HG03039 (cell line): ENCODE data around the gene FNDC5.

ENCODE experiments used
- ATAC-seq: cut with Tn5 transposase; IDR thresholded peaks from one replicate; pipeline ENCODE4 v1.9.1; 2021; ENCODE audit warnings: mild to moderate bottlenecking, moderate library complexity; ENCODE audit not compliant: unreplicated experiment

The FNDC5 gene

GRCh38 chr1:32885676-32886003 is 14.9 kb upstream of the FNDC5 start:
- no peak for ATAC-seq

GRCh38 chr1:32884726-32885125 is 14.0 kb upstream of the FNDC5 start:
- no peak for ATAC-seq

- ATAC-seq: no peak
These were observed 13.3 kb upstream of the FNDC5 start for GRCh38 chr1:32884032-32884372.

GRCh38 chr1:32883338-32884031 is 12.8 kb upstream of the FNDC5 start:
- no peak for ATAC-seq

GRCh38 chr1:32881871-32882850 is 11.4 kb upstream of the FNDC5 start:
- no peak for ATAC-seq

- ATAC-seq: no peak
These were observed 10.6 kb upstream of the FNDC5 start for GRCh38 chr1:32881291-32881690.

GRCh38 chr1:32878637-32879041 is 7.9 kb upstream of the FNDC5 start:
- no peak for ATAC-seq

- ATAC-seq: no peak
These were observed 7.5 kb upstream of the FNDC5 start for GRCh38 chr1:32878183-32878582.

- no peak for ATAC-seq
These were observed 6.7 kb upstream of the FNDC5 start for GRCh38 chr1:32877211-32878110.

GRCh38 chr1:32876341-32877210 is 5.9 kb upstream of the FNDC5 start:
- ATAC-seq: no peak

GRCh38 chr1:32874860-32875752 is 4.4 kb upstream of the FNDC5 start:
- ATAC-seq: no peak

- ATAC-seq: no peak
These were observed 2.8 kb upstream of the FNDC5 start for GRCh38 chr1:32873484-32873883.

GRCh38 chr1:32872192-32872460 is 1.4 kb upstream of the FNDC5 start:
- ATAC-seq: no peak

- no peak for ATAC-seq
These were observed 866 bp upstream of the FNDC5 start for GRCh38 chr1:32871364-32872191.

- ATAC-seq: no peak
These were observed 643 bp downstream of the FNDC5 start for GRCh38 chr1:32869923-32870614.

GRCh38 chr1:32868806-32869455 is 1.8 kb downstream of the FNDC5 start:
- no peak for ATAC-seq

- no peak for ATAC-seq
These were observed 2.6 kb downstream of the FNDC5 start for GRCh38 chr1:32868085-32868484.

GRCh38 chr1:32867671-32868070 is 3.0 kb downstream of the FNDC5 start:
- no peak for ATAC-seq
